Measurements from ENCODE around the gene ADH7.

ADH7 gene

DNA sequence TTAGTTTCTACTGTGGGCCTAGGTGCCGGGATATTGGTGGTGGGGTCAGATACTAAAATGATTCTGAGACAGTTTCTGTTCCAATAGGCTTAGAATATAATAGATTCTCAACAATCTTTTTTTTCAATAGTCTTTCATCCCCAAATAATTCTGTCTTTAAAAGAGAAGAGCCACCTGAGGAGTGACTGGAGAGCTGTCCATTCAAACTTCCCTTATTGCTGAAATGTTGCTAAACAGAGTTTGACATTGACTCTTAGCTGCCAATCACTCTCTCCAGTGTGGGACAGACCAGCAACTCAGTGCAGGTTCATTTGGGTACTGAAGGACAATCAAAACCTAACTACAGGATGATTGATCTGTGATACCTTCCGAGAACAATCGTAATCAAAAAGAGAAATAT, 12.4 kb upstream of the ADH7 start:
- no peak for DNase-seq (ENCODE audit: low spot score)
- TF ChIP-seq, protein P1, sequence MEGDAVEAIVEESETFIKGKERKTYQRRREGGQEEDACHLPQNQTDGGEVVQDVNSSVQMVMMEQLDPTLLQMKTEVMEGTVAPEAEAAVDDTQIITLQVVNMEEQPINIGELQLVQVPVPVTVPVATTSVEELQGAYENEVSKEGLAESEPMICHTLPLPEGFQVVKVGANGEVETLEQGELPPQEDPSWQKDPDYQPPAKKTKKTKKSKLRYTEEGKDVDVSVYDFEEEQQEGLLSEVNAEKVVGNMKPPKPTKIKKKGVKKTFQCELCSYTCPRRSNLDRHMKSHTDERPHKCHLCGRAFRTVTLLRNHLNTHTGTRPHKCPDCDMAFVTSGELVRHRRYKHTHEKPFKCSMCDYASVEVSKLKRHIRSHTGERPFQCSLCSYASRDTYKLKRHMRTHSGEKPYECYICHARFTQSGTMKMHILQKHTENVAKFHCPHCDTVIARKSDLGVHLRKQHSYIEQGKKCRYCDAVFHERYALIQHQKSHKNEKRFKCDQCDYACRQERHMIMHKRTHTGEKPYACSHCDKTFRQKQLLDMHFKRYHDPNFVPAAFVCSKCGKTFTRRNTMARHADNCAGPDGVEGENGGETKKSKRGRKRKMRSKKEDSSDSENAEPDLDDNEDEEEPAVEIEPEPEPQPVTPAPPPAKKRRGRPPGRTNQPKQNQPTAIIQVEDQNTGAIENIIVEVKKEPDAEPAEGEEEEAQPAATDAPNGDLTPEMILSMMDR (IDR thresholded peaks at IDR 0.05; ENCODE audit: extremely low read depth, missing control alignments) = no peak

DNA sequence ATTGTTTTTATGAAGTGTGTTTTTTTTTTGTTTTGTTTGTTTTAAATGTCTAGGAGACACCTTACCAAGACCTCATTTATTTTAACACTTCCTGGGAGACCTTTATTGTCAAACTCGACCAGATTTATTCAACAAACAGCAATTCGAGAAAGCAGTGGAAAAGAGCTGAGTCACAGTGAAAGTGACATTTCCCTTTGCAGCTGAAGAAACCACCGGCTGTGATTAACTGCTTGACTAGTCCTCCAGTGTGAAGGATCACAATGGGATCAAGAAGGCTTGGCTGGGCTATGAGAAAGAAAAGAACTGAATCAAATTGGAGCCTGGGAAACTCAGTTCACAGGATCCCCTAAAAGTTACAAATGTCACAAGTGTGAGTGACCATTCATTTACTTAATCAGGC, 11.9 kb upstream of the ADH7 start:
- TF ChIP-seq, protein P1 (IDR thresholded peaks at IDR 0.05; ENCODE audit: extremely low read depth, missing control alignments) = no peak
- no peak for DNase-seq (ENCODE audit: low spot score)

DNA sequence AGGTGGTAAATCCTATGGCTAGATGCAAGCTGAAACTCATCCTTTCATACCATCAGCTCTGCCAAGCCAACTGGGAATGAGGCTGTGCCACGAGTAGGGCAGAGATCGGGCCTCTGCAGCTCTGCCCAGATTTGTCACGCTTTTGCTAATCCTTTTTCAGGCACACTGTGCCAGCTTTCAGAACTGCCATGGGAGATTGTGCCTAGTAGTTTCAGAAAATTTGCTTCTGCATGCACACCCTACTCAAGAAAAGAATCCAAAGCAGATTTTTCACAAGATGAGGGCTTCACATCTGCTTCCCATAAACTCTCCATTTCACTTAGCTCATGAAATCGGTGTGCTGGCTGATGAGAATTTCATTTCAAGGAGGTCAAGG, 3.3 kb upstream of the ADH7 start:
- DNase-seq (ENCODE audit: low spot score) = no peak
- TF ChIP-seq, protein P1 (IDR thresholded peaks at IDR 0.05; ENCODE audit: extremely low read depth, missing control alignments) = no peak

DNA sequence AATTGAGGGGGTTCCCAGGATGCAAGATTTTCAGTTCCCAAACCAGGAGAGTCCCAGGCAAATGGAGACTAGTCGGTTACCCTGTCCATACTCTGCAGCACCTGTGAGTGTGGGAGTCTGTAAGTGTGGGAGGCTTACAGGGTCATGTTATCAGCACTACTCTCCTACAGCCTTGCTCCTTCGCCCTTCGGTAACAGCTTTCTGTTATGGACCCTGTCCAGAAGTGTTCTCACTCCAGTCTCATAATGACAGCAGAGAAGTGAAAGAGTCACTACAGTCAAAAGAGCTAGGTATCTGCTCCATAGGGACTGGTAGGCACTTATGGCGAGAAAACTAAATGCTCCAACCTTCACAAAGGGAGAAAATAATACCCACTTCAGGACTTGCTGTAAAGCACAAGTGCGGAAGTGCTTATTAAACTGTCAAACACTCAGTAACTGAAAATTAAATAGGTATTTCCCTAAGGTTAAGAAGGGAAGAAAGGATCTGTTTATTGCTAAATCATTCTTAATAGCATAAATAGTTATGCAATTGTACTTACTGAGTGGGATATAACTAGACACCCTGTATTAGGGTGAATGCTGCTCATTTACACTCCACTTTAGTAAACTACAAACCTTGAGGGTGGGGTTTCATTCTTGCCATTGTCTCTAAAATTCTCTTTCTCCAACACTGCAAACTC, 2.7 kb upstream of the ADH7 start:
- TF ChIP-seq, protein P1 (IDR thresholded peaks at IDR 0.05; ENCODE audit: extremely low read depth, missing control alignments) = no peak
- no peak for DNase-seq (ENCODE audit: low spot score)

DNA sequence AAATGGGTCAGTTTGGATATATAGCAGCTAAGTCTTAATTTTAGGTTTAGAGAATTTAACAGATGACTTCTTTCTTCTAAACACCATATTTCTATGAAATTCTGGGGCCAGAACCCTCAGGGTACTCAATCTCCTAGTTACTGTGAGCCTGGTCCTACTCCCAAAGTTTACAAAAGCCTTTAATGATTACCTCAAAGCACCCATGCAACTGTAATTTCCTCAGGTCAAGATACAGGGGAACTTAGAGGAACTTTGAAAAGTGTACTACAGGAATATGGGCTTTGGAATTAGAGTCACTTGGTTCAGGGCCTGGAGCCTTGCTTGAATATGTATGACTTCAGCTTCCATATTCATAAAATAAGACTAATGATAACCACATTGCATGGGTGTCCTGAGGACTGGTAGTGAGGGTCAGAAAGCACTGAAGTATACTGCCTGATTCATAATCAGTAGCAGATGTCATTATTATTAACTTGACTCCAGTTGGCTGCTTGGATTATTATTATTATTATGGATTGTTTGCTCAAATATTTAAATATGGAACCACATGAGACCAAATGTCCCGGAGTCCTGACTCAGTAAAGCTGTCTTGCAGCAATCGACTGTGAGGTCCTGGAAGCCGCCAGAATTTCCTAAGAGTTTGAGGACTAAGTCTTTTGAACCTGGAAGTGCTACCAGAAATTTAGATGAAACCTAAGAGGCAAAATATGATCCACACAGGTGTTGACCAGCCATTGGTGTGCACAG, 2.0 kb upstream of the ADH7 start:
- DNase-seq (ENCODE audit: low spot score) = no peak
- TF ChIP-seq, protein P1 (IDR thresholded peaks at IDR 0.05; ENCODE audit: extremely low read depth, missing control alignments) = no peak

DNA sequence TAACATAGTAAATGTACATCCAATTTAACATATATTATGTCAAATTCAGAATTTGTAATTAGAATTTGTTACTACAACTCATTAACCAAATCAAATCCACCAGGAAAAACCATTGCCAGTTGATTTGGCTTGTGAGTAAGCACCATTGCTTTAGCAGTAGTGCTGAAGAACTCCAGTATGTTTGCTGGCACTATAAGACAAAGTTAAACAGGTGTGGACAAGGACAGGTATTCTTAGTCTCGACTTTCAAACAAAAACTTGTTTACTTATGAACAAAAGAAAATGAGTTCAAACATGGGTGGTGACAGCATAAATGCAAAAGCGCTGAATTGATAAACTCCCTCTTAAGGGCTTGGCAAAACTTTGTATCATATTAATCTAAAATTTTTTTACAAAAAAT, 1.3 kb upstream of the ADH7 start:
- TF ChIP-seq, protein P1 (IDR thresholded peaks at IDR 0.05; ENCODE audit: extremely low read depth, missing control alignments) = no peak
- DNase-seq (ENCODE audit: low spot score) = no peak

DNA sequence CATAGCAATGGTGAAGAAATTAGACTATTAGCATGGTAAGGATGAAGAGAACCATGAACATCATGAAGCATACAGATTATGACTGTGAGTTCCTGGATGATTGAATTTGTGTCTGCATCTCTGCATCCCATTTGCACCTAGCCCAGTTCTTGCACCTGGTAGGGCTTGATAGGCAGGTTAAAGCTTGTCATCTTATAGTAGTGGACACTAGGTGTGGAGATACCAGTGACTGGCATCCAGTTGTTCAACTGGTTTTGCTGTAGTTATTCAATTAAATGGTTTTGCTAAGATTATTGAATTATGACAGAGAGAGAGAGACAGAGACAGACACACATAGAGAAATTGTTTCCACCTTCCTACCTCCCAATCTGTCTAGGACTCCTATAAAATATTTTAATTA, 5.0 kb downstream of the ADH7 start:
- TF ChIP-seq, protein P1 (IDR thresholded peaks at IDR 0.05; ENCODE audit: extremely low read depth, missing control alignments) = no peak

More for the DNA sequence above, 5.0 kb downstream of the ADH7 start:
- DNase-seq (ENCODE audit: low spot score) = no peak

Data from GM20000 (cell line).